Measurements from ENCODE around the gene KRT33B. TPM values are rescaled to one million over a fixed set of nuclear protein-coding genes. Genes with fewer than 3 reads are reported as not detected.

The KRT33B gene
- total RNA-seq, 1 experiment from 2014 or later: not detected

DNA sequence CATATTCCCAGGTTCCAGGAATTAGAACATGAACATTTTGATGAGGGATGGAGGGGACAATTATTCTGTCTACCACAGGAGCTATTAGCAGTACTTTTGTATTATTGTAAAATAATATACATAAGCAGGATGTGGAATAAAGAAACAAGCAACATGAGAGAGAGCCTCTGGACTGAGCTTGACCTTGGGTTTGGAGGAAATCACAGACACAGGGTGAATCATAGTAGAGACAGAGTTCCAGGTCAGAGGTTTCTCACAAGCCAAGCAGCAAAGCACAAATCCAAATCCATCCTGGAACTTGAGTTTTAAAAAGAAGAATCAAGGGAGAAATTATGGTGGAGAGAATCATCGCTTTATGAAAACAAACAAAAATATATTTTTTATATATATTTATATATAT, 22.7 kb upstream of the KRT33B start:
- ChIA-PET POLR2A (no interaction called here), CTCF (no interaction called here)
- Histone ChIP-seq H3K36me3 (ENCODE audit: control insufficient read depth, insufficient read depth, low read length) (no peaks in the 10 kb centered on the region), H3K9me3 (ENCODE audit: control insufficient read depth, insufficient read depth, low read depth, low read length) (no peaks in the 10 kb centered on the region), H3K27ac (ENCODE audit: low read length) (no peak overlapping the region), H3K4me1 (ENCODE audit: control insufficient read depth, insufficient read depth, low read length) (no peaks in the 10 kb centered on the region), H3K27me3 (ENCODE audit: control insufficient read depth, insufficient read depth, low read length) (no peaks in the 10 kb centered on the region), H3K4me3 (ENCODE audit: low read depth in 2 of 2, low read length in 2 of 2) (no peak overlapping the region)
- no TSS peak for BruUV-seq (replicated peaks)
- DNase-seq (ENCODE audit: low read depth, low spot score) (no peak), ATAC-seq (no peak)
- TF ChIP-seq, protein P1, sequence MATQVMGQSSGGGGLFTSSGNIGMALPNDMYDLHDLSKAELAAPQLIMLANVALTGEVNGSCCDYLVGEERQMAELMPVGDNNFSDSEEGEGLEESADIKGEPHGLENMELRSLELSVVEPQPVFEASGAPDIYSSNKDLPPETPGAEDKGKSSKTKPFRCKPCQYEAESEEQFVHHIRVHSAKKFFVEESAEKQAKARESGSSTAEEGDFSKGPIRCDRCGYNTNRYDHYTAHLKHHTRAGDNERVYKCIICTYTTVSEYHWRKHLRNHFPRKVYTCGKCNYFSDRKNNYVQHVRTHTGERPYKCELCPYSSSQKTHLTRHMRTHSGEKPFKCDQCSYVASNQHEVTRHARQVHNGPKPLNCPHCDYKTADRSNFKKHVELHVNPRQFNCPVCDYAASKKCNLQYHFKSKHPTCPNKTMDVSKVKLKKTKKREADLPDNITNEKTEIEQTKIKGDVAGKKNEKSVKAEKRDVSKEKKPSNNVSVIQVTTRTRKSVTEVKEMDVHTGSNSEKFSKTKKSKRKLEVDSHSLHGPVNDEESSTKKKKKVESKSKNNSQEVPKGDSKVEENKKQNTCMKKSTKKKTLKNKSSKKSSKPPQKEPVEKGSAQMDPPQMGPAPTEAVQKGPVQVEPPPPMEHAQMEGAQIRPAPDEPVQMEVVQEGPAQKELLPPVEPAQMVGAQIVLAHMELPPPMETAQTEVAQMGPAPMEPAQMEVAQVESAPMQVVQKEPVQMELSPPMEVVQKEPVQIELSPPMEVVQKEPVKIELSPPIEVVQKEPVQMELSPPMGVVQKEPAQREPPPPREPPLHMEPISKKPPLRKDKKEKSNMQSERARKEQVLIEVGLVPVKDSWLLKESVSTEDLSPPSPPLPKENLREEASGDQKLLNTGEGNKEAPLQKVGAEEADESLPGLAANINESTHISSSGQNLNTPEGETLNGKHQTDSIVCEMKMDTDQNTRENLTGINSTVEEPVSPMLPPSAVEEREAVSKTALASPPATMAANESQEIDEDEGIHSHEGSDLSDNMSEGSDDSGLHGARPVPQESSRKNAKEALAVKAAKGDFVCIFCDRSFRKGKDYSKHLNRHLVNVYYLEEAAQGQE (IDR thresholded peaks at IDR 0.05; ENCODE audit: insufficient read depth in 1 of 2, low read depth in 2 of 2, low read length in 1 of 2): no peak
- TF ChIP-seq CTCF (IDR thresholded peaks at IDR 0.05) (no peak), SIN3A (IDR thresholded peaks at IDR 0.05; ENCODE audit: borderline replicate concordance, insufficient read depth, low read depth, low read length) (no peak), POLR2AphosphoS5 (IDR thresholded peaks at IDR 0.05; ENCODE audit: low read depth, low read length) (no peak), TCF7L2 (IDR thresholded peaks at IDR 0.05; ENCODE audit: low read depth, low read length) (no peak)
- intact Hi-C loops (cut with micrococcal nuclease; ENCODE audit: unreplicated experiment): no loop called here
- in situ Hi-C loops (cut with HindIII; ENCODE audit: low pct_unique_long_range_greater_than_20kb, low sequenced_read_pairs): no loop called here

GRCh38 chr17:41391535-41391934, 21.9 kb upstream of the KRT33B start:
- H3K9me3 ChIP-seq (ENCODE audit: control insufficient read depth, insufficient read depth, low read depth, low read length): no peaks in the 10 kb centered on the region; the same call in 1 of the 2 replicates
- H3K36me3 ChIP-seq (ENCODE audit: control insufficient read depth, insufficient read depth, low read length): no peaks in the 10 kb centered on the region
- no peak for DNase-seq (ENCODE audit: low read depth, low spot score)
- no peaks in the 10 kb centered on the region for H3K27me3 ChIP-seq (ENCODE audit: control insufficient read depth, insufficient read depth, low read length)
- ChIA-PET CTCF (no interaction called here), POLR2A (interaction anchor here (0.5 kb wide), 1 partner anchor 573 kb away, joined by 3 read pairs; no protein-coding TSS in a partner anchor)
- no peak for TF ChIP-seq TCF7L2 (IDR thresholded peaks at IDR 0.05; ENCODE audit: low read depth, low read length)
- TF ChIP-seq, protein P1 (IDR thresholded peaks at IDR 0.05; ENCODE audit: insufficient read depth in 1 of 2, low read depth in 2 of 2, low read length in 1 of 2): no peak
- TF ChIP-seq CTCF (IDR thresholded peaks at IDR 0.05): no peak
- no peak for TF ChIP-seq SIN3A (IDR thresholded peaks at IDR 0.05; ENCODE audit: borderline replicate concordance, insufficient read depth, low read depth, low read length)
- no peak for TF ChIP-seq POLR2AphosphoS5 (IDR thresholded peaks at IDR 0.05; ENCODE audit: low read depth, low read length)
- no peak overlapping the region for H3K27ac ChIP-seq (ENCODE audit: low read length)
- no peaks in the 10 kb centered on the region for H3K4me1 ChIP-seq (ENCODE audit: control insufficient read depth, insufficient read depth, low read length)
- intact Hi-C loops (cut with micrococcal nuclease; ENCODE audit: unreplicated experiment): no loop called here
- in situ Hi-C loops (cut with HindIII; ENCODE audit: low pct_unique_long_range_greater_than_20kb, low sequenced_read_pairs): no loop called here
- ATAC-seq: no peak
- BruUV-seq (replicated peaks): no TSS peak
- no peak overlapping the region for H3K4me3 ChIP-seq (ENCODE audit: low read depth in 2 of 2, low read length in 2 of 2)

All from Panc1 (cell line).